ENCODE results near the gene ZNF468.
"Not testable (repeated sequence)": the region's sequence is repeated elsewhere in the genome, so short reads cannot be mapped to it uniquely, and the experiment has no call there.

ZNF468 gene

GRCh38 chr19:52825765-52826164 lies 31.7 kb downstream of the ZNF468 start:
- Histone ChIP-seq H3K9ac (ENCODE audit: insufficient read length) (no peak overlapping the region), H3K9me3 (ENCODE audit: low read depth, low read length) (peaks cover 4% of the 10 kb centered on the region; the same call in 1 of the 2 replicates), H3K27ac (no peak overlapping the region), H3K4me3 (no peak overlapping the region), H3K36me3 (ENCODE audit: insufficient read depth, low read length) (no peaks in the 10 kb centered on the region)
- DNase-seq (ENCODE audit: low read depth, low spot score): no peak
- no peak for TF ChIP-seq EZH2 (IDR thresholded peaks at IDR 0.05)
- no peak for TF ChIP-seq FOXP2 (optimal IDR thresholded peaks at IDR 0.05; ENCODE audit: control extremely low read depth, extremely low read length, insufficient read depth)
- no peak for TF ChIP-seq POLR2AphosphoS5 (IDR thresholded peaks at IDR 0.05; ENCODE audit: borderline replicate concordance, low read depth, low read length)

- Histone ChIP-seq H3K27ac (no peak overlapping the region), H3K4me3 (no peak overlapping the region), H3K9me3 (ENCODE audit: low read depth, low read length) (peaks cover 4% of the 10 kb centered on the region; the same call in 1 of the 2 replicates), H3K36me3 (ENCODE audit: insufficient read depth, low read length) (no peaks in the 10 kb centered on the region), H3K9ac (ENCODE audit: insufficient read length) (no peak overlapping the region)
- no peak for DNase-seq (ENCODE audit: low read depth, low spot score)
- TF ChIP-seq POLR2AphosphoS5 (IDR thresholded peaks at IDR 0.05; ENCODE audit: borderline replicate concordance, low read depth, low read length): no peak
- no peak for TF ChIP-seq FOXP2 (optimal IDR thresholded peaks at IDR 0.05; ENCODE audit: control extremely low read depth, extremely low read length, insufficient read depth)
- no peak for TF ChIP-seq EZH2 (IDR thresholded peaks at IDR 0.05)
Measured at GRCh38 chr19:52823676-52824075, 33.7 kb downstream of the ZNF468 start.

- not testable (repeated sequence) for DNase-seq (ENCODE audit: low read depth, low spot score)
- TF ChIP-seq POLR2AphosphoS5 (IDR thresholded peaks at IDR 0.05; ENCODE audit: borderline replicate concordance, low read depth, low read length): peak; percentile 37; the same call in 1 of the 2 replicates
Measured at GRCh38 chr19:52821204-52821960, 36.0 kb downstream of the ZNF468 start, which contains the start of gene ZNF28. ZNF28 (minus strand) TSS chr19:52821633; CDS start chr19:52817958, 3,675 bp downstream.

GRCh38 chr19:52820472-52821203 lies 36.8 kb downstream of the ZNF468 start:
- Histone ChIP-seq H3K4me3 (peak overlapping the region; percentile 73), H3K36me3 (ENCODE audit: insufficient read depth, low read length) (peaks cover 11% of the 10 kb centered on the region; the same call in 1 of the 2 replicates), H3K9ac (ENCODE audit: insufficient read length) (peak overlapping the region; percentile 48)
- H3K27ac ChIP-seq; DNase-seq (ENCODE audit: low read depth, low spot score); H3K9me3 ChIP-seq (ENCODE audit: low read depth, low read length): not testable (repeated sequence)

More at GRCh38 chr19:52821204-52821960, 36.0 kb downstream of the ZNF468 start, which contains the start of gene ZNF28:
- H3K27ac ChIP-seq; H3K9me3 ChIP-seq (ENCODE audit: low read depth, low read length): not testable (repeated sequence)
- Histone ChIP-seq H3K4me3 (peak within 1 kb of the TSS; percentile 73), H3K9ac (ENCODE audit: insufficient read length) (peak within 1 kb of the TSS; percentile 48), H3K36me3 (ENCODE audit: insufficient read depth, low read length) (peaks cover 11% of the 10 kb centered on the region; the same call in 1 of the 2 replicates)

GRCh38 chr19:52809801-52810200 lies 47.6 kb downstream of the ZNF468 start:
- no peak for DNase-seq (ENCODE audit: low read depth, low spot score)
- Histone ChIP-seq H3K9ac (ENCODE audit: insufficient read length) (no peak overlapping the region), H3K9me3 (ENCODE audit: low read depth, low read length) (peaks cover 5% of the 10 kb centered on the region; the same call in 1 of the 2 replicates), H3K4me3 (no peak overlapping the region), H3K36me3 (ENCODE audit: insufficient read depth, low read length) (peaks cover 21% of the 10 kb centered on the region; the same call in 1 of the 2 replicates), H3K27ac (no peak overlapping the region)
- no peak for TF ChIP-seq EZH2 (IDR thresholded peaks at IDR 0.05)
- TF ChIP-seq POLR2AphosphoS5 (IDR thresholded peaks at IDR 0.05; ENCODE audit: borderline replicate concordance, low read depth, low read length): no peak
- TF ChIP-seq FOXP2 (optimal IDR thresholded peaks at IDR 0.05; ENCODE audit: control extremely low read depth, extremely low read length, insufficient read depth): no peak

- H3K27ac ChIP-seq; DNase-seq (ENCODE audit: low read depth, low spot score); H3K9ac ChIP-seq (ENCODE audit: insufficient read length); H3K4me3 ChIP-seq: not testable (repeated sequence)
- H3K9me3 ChIP-seq (ENCODE audit: low read depth, low read length): peaks cover 16% of the 10 kb centered on the region
- H3K36me3 ChIP-seq (ENCODE audit: insufficient read depth, low read length): peaks cover 30% of the 10 kb centered on the region
Measured at GRCh38 chr19:52799950-52800640, 57.3 kb downstream of the ZNF468 start.

GRCh38 chr19:52789440-52789839 lies 68.0 kb downstream of the ZNF468 start:
- Histone ChIP-seq H3K9me3 (ENCODE audit: low read depth, low read length) (peaks cover 3% of the 10 kb centered on the region; the same call in 1 of the 2 replicates), H3K9ac (ENCODE audit: insufficient read length) (no peak overlapping the region)
- TF ChIP-seq EZH2 (IDR thresholded peaks at IDR 0.05) (no peak), FOXP2 (optimal IDR thresholded peaks at IDR 0.05; ENCODE audit: control extremely low read depth, extremely low read length, insufficient read depth) (no peak), POLR2AphosphoS5 (IDR thresholded peaks at IDR 0.05; ENCODE audit: borderline replicate concordance, low read depth, low read length) (no peak)

More at GRCh38 chr19:52789440-52789839, 68.0 kb downstream of the ZNF468 start:
- Histone ChIP-seq H3K27ac (no peak overlapping the region), H3K4me3 (no peak overlapping the region), H3K36me3 (ENCODE audit: insufficient read depth, low read length) (no peaks in the 10 kb centered on the region)
- DNase-seq (ENCODE audit: low read depth, low spot score): no peak
